B cell (primary cell): Measurements from ENCODE around the gene MR1. TPM values are rescaled to one million over a fixed set of nuclear protein-coding genes. Genes with fewer than 3 reads are reported as not detected.

Source experiments
- ATAC-seq: fragments of 200-7000 bp; cut with Tn5 transposase; one replicate; pipeline ENCODE4 v1.10.0; 2021; ENCODE audit warnings: low read depth, mild to moderate bottlenecking, moderate number of reproducible peaks, moderate library complexity
- CTCF ChIA-PET: fragments of 350-600 bp; sonication (Branson Sonifier 250); formaldehyde crosslinking; loops from one replicate; lab custom pipeline; 2021; ENCODE audit warnings: antibody characterized with exemption, inconsistent platforms; lab: Charles Lee
- POLR2A ChIA-PET: fragments of 350-600 bp; sonication (Branson Sonifier 250); formaldehyde crosslinking; loops from one replicate; lab custom pipeline; 2021; ENCODE audit warnings: antibody characterized with exemption; lab: Charles Lee
- DNase-seq: peaks from one replicate; pipeline ENCODE4 v3.0.0; 2013
- H2AFZ ChIP-seq: 2 replicates; pipeline ENCODE4 v1.6.1; 2012; ENCODE audit warnings: mild to moderate bottlenecking, low read depth, low read length; ENCODE audit not compliant: insufficient read depth, poor library complexity, severe bottlenecking
- H3K27ac ChIP-seq, 2 donors: 1 replicate in 1 of 2; 2 replicates in 1 of 2; pipeline ENCODE4 v1.5.1; 2012 to 2013; ENCODE audit warnings: low read length in 2 of 2, mild to moderate bottlenecking in 2 of 2, moderate library complexity in 1 of 2
- H3K27me3 ChIP-seq, 4 experiments: fragments of 200-600 bp in 1 of 4; sonication (generic) in 1 of 4; replicated peaks in 1 of 4; 1 replicate in 2 of 4; 2 replicates in 2 of 4; pipeline versions ENCODE4 v1.6.1 to v1.7.0; 2013 to 2016; ENCODE audit warnings: low read length in 3 of 4, mild to moderate bottlenecking in 2 of 4, mixed read lengths in 1 of 4, moderate library complexity in 1 of 4; ENCODE audit not compliant: insufficient read depth in 4 of 4, control insufficient read depth in 3 of 4; ENCODE audit errors: control extremely low read depth in 1 of 4
- H3K36me3 ChIP-seq, 2 experiments: replicated peaks in 1 of 2; 1 replicate in 1 of 2; 2 replicates in 1 of 2; pipeline versions ENCODE4 v1.6.1 to v1.7.1; 2013; ENCODE audit warnings: low read length in 1 of 2; ENCODE audit not compliant: insufficient read depth in 2 of 2, control insufficient read depth in 1 of 2; ENCODE audit errors: control extremely low read depth in 1 of 2, extremely low read depth in 1 of 2
- H3K4me1 ChIP-seq, 2 donors: fragments of 200-600 bp in 1 of 2; sonication (generic) in 1 of 2; 1 replicate in 1 of 2; 2 replicates in 1 of 2; pipeline versions ENCODE4 v1.5.1 to v1.6.1; 2013 to 2017; ENCODE audit warnings: low read length in 2 of 2; ENCODE audit not compliant: control insufficient read depth in 2 of 2, insufficient read depth in 2 of 2
- H3K4me2 ChIP-seq: replicated peaks from 2 replicates; pipeline ENCODE3; 2012; ENCODE audit warnings: mild to moderate bottlenecking, low read depth, low read length; ENCODE audit not compliant: poor library complexity, severe bottlenecking
- H3K4me3 ChIP-seq, 5 experiments: fragments of 200-600 bp in 1 of 5; sonication (generic) in 1 of 5; 1 replicate in 3 of 5; 2 replicates in 2 of 5; pipeline versions ENCODE4 v1.5.1 to v1.7.0; 2011 to 2016; ENCODE audit warnings: low read length in 4 of 5, mild to moderate bottlenecking in 4 of 5, low read depth in 2 of 5, control low read depth in 1 of 5, moderate library complexity in 1 of 5; ENCODE audit not compliant: insufficient read depth in 1 of 5; ENCODE audit errors: control extremely low read depth in 1 of 5, extremely low read depth in 1 of 5
- H3K79me2 ChIP-seq: fragments of 200-600 bp; sonication (generic); one replicate; pipeline ENCODE4 v1.6.0; 2016; ENCODE audit warnings: low read length; ENCODE audit not compliant: control insufficient read depth, insufficient read depth
- H3K9ac ChIP-seq: fragments of 200-600 bp; sonication (generic); 2 replicates; pipeline ENCODE4 v1.6.1; 2017; ENCODE audit warnings: mild to moderate bottlenecking, low read length, moderate library complexity
- H3K9me3 ChIP-seq, 3 donors: one replicate each; pipeline versions ENCODE4 v1.6.1 to v1.7.1; 2013; ENCODE audit warnings: low read length in 2 of 3; ENCODE audit not compliant: control insufficient read depth in 2 of 3, insufficient read depth in 1 of 3; ENCODE audit errors: control extremely low read depth in 1 of 3
- H4K20me1 ChIP-seq: 2 replicates; pipeline ENCODE4 v1.6.0; 2012; ENCODE audit warnings: mild to moderate bottlenecking, low read length; ENCODE audit not compliant: insufficient read depth, control insufficient read depth, poor library complexity, severe bottlenecking
- H3K27ac Mint-ChIP-seq: one replicate; pipeline ENCODE4 v1.8.0; 2021; ENCODE audit warnings: mixed read lengths
- H3K27me3 Mint-ChIP-seq: one replicate; pipeline ENCODE4 v1.8.0; 2021; ENCODE audit warnings: mixed read lengths
- H3K4me1 Mint-ChIP-seq: one replicate; pipeline ENCODE4 v1.8.0; 2021; ENCODE audit warnings: mixed read lengths
- H3K4me3 Mint-ChIP-seq: one replicate; pipeline ENCODE4 v1.8.0; 2021; ENCODE audit warnings: mixed read lengths
- H3K9me3 Mint-ChIP-seq: one replicate; pipeline ENCODE4 v1.8.0; 2022; ENCODE audit warnings: mixed read lengths; ENCODE audit not compliant: insufficient read depth
- CTCF ChIP-seq: fragments of 200-600 bp; IDR thresholded peaks from one replicate; pipeline ENCODE4 v1.8.0; 2022; ENCODE audit warnings: antibody characterized with exemption, mild to moderate bottlenecking
- EZH2 ChIP-seq: IDR thresholded peaks from 2 replicates; pipeline ENCODE4 v1.6.1; 2012; ENCODE audit warnings: borderline replicate concordance, low read depth, mild to moderate bottlenecking, moderate library complexity, low read length; ENCODE audit not compliant: insufficient read depth, poor library complexity, severe bottlenecking
- WGBS: methylation state at CpG from one replicate; pipeline ENCODE4 v1.1.5; 2013; ENCODE audit warnings: missing lambda C conversion rate; ENCODE audit not compliant: insufficient coverage; 5-methylcytosine and 5-hydroxymethylcytosine counted together
- intact Hi-C: fragments of 100-400 bp; cut with micrococcal nuclease; formaldehyde crosslinking; loops from one replicate; pipeline ENCODE4 v1.10.0; 2022
- polyA plus RNA-seq: library from polyadenylated mRNA; depleted of rRNA; stranded (reverse); fragments of >200 nt; gene quantifications from 2 replicates; pipeline ENCODE4 v1.2.3, GENCODE V29; 2012
- total RNA-seq, 2 donors: library from RNA; stranded (reverse); fragments of 120-200 nt in 1 of 2; gene quantifications; 1 replicate in 1 of 2; 2 replicates in 1 of 2; pipeline versions ENCODE4 v1.2.3 to v1.2.4, GENCODE V29; 2013 to 2022

MR1 gene
- total and polyA plus RNA-seq, 2 donors (not counting 1 experiment from before 2014, with no cell fraction given): 9.5 to 28.2 TPM

GRCh38 chr1:181095763-181096184 lies 62.0 kb downstream of the MR1 start:
- H3K27me3 ChIP-seq: no peaks in the 10 kb centered on the region
- ChIA-PET POLR2A (interaction anchor here (0.7 to 1.3 kb wide), 2 partner anchors 10 kb away, joined by 3 to 4 read pairs; no protein-coding TSS in a partner anchor), CTCF (interaction anchor here (0.6 to 7.7 kb wide), 4 partner anchors 37 to 72 kb away, joined by 3 to 51 read pairs (median 4); no protein-coding TSS in a partner anchor)
- H3K9ac ChIP-seq: no peak overlapping the region
- intact Hi-C loops: no loop called here
- no peaks in the 10 kb centered on the region for H3K27me3 Mint-ChIP-seq
- ATAC-seq (no peak), DNase-seq (no peak)
- H3K79me2 ChIP-seq: peaks cover 44% of the 10 kb centered on the region
- WGBS: 89% methylated on average over 3 of the region's 5 CpGs
- peaks cover 66% of the 10 kb centered on the region for H3K4me1 Mint-ChIP-seq
- H3K9me3 ChIP-seq: no peaks in the 10 kb centered on the region
- no peak overlapping the region for H3K27ac Mint-ChIP-seq
- no peak overlapping the region for H2AFZ ChIP-seq
- H4K20me1 ChIP-seq: peaks cover 40% of the 10 kb centered on the region
- TF ChIP-seq CTCF: no peak
- no peak for TF ChIP-seq EZH2
- no peak overlapping the region for H3K4me3 ChIP-seq
- no peak overlapping the region for H3K4me2 ChIP-seq
- H3K36me3 ChIP-seq: peaks cover 5 to 39% of the 10 kb centered on the region in 2 experiments
- H3K4me3 Mint-ChIP-seq: no peak overlapping the region
- no peak overlapping the region for H3K27ac ChIP-seq
- peaks cover 40 to 44% of the 10 kb centered on the region in 2 donors for H3K4me1 ChIP-seq
- no peaks in the 10 kb centered on the region for H3K9me3 Mint-ChIP-seq

- Histone ChIP-seq H3K9ac (no peak overlapping the region), H4K20me1 (peaks cover 27% of the 10 kb centered on the region), H3K4me2 (no peak overlapping the region), H3K36me3 (peaks cover 4 to 31% of the 10 kb centered on the region in 2 experiments), H3K79me2 (peaks cover 29% of the 10 kb centered on the region), H3K27me3 (no peaks in the 10 kb centered on the region), H3K9me3 (no peaks in the 10 kb centered on the region), H3K4me3 (no peak overlapping the region), H3K4me1 (peaks cover 25 to 30% of the 10 kb centered on the region in 2 donors), H2AFZ (no peak overlapping the region), H3K27ac (no peak overlapping the region)
- ChIA-PET CTCF (interaction anchor here (0.9 to 7.7 kb wide), 3 partner anchors 13 to 45 kb away, joined by 3 to 51 read pairs (median 8); no protein-coding TSS in a partner anchor), POLR2A (interaction anchor here (1.1 to 1.5 kb wide), 2 partner anchors 9 to 31 kb away, joined by 5 to 7 read pairs; partner anchors contain the start of gene IER5)
- no peak overlapping the region for H3K4me3 Mint-ChIP-seq
- H3K4me1 Mint-ChIP-seq: peaks cover 55% of the 10 kb centered on the region
- DNase-seq: no peak
- intact Hi-C loops: no loop called here
- WGBS: 94% methylated on average over 7 of the region's 7 CpGs
- H3K27me3 Mint-ChIP-seq: no peaks in the 10 kb centered on the region
- ATAC-seq: no peak
- H3K9me3 Mint-ChIP-seq: no peaks in the 10 kb centered on the region
- TF ChIP-seq EZH2 (no peak), CTCF (no peak)
- no peak overlapping the region for H3K27ac Mint-ChIP-seq
These were observed 63.5 kb downstream of the MR1 start for GRCh38 chr1:181097242-181097641.
